ENCODE data around the gene KRT79. TPM values are rescaled to one million over a fixed set of nuclear protein-coding genes. Genes with fewer than 3 reads are reported as not detected.
"Not testable (repeated sequence)": the region's sequence is repeated elsewhere in the genome, so short reads cannot be mapped to it uniquely, and the experiment has no call there.

KRT79 gene
- polyA plus RNA-seq, 5 donors = not detected

- no peak for DNase-seq
These were observed 27.1 kb downstream of the KRT79 start for GRCh38 chr12:52806821-52807543.

GRCh38 chr12:52806169-52806811 is 27.8 kb downstream of the KRT79 start:
- no peak for DNase-seq

- no peak for DNase-seq
These were observed 28.4 kb downstream of the KRT79 start for GRCh38 chr12:52805739-52806138.

GRCh38 chr12:52805000-52805399 is 29.1 kb downstream of the KRT79 start:
- DNase-seq = no peak

- DNase-seq = no peak
These were observed 31.7 kb downstream of the KRT79 start for GRCh38 chr12:52802442-52802841.

GRCh38 chr12:52801773-52802172 is 32.3 kb downstream of the KRT79 start:
- DNase-seq = no peak

- DNase-seq = no peak
These were observed 33.7 kb downstream of the KRT79 start for GRCh38 chr12:52800259-52800917.

GRCh38 chr12:52799505-52800211 is 34.5 kb downstream of the KRT79 start:
- no peak for DNase-seq

GRCh38 chr12:52798671-52799504 is 35.2 kb downstream of the KRT79 start:
- no peak for DNase-seq

- no peak for DNase-seq
These were observed 36.0 kb downstream of the KRT79 start for GRCh38 chr12:52798003-52798670.

GRCh38 chr12:52797529-52797894 is 36.6 kb downstream of the KRT79 start:
- no peak for DNase-seq

- no peak for DNase-seq
These were observed 37.1 kb downstream of the KRT79 start for GRCh38 chr12:52796839-52797528.

- no peak for DNase-seq
These were observed 37.7 kb downstream of the KRT79 start for GRCh38 chr12:52796429-52796794.

- DNase-seq = no peak
These were observed 38.2 kb downstream of the KRT79 start, which contains the start of gene KRT3 for GRCh38 chr12:52795694-52796428. TSS of gene KRT3 (minus strand) at chr12:52796117. CDS start at chr12:52796042, 75 bp downstream.

- not testable (repeated sequence) for DNase-seq
These were observed 38.8 kb downstream of the KRT79 start for GRCh38 chr12:52795332-52795674.

GRCh38 chr12:52794479-52795331 is 39.4 kb downstream of the KRT79 start:
- no peak for DNase-seq

GRCh38 chr12:52792185-52793029 is 41.7 kb downstream of the KRT79 start:
- DNase-seq = no peak

Measured in right lung (tissue), 5 donors.